ENCODE data around the gene ZSCAN2. TPM values are rescaled to one million over a fixed set of nuclear protein-coding genes. Genes with fewer than 3 reads are reported as not detected.

ZSCAN2 gene
- total RNA-seq, 1 donor from 2014 or later, result 14.9 TPM

- no peak for DNase-seq (ENCODE audit: low read depth in 2 of 2)
These were observed 2.6 kb upstream of the ZSCAN2 start for GRCh38 chr15:84598250-84598649.

- DNase-seq (ENCODE audit: low read depth in 2 of 2), result peak; percentile 78 to 81
These were observed 1.8 kb upstream of the ZSCAN2 start for GRCh38 chr15:84598993-84599392.

- DNase-seq (ENCODE audit: low read depth in 2 of 2), result no peak
These were observed 903 bp upstream of the ZSCAN2 start for GRCh38 chr15:84599906-84600305.

GRCh38 chr15:84600331-84600686, 500 bp upstream of the ZSCAN2 start:
- peak; percentile 86 to 89 for DNase-seq (ENCODE audit: low read depth in 2 of 2)

- no peak for DNase-seq (ENCODE audit: low read depth in 2 of 2)
These were observed 688 bp downstream of the ZSCAN2 start for GRCh38 chr15:84601555-84601838.

- DNase-seq (ENCODE audit: low read depth in 2 of 2), result no peak
These were observed 3.0 kb downstream of the ZSCAN2 start for GRCh38 chr15:84603630-84604379.

- DNase-seq (ENCODE audit: low read depth in 2 of 2), result no peak
These were observed 4.2 kb downstream of the ZSCAN2 start for GRCh38 chr15:84604826-84605553.

- DNase-seq (ENCODE audit: low read depth in 2 of 2), result no peak
These were observed 4.7 kb downstream of the ZSCAN2 start for GRCh38 chr15:84605554-84605882.

- peak in 1 of 2 donors; percentile 46 for DNase-seq (ENCODE audit: low read depth in 2 of 2)
These were observed 5.9 kb downstream of the ZSCAN2 start for GRCh38 chr15:84606653-84607120.

GRCh38 chr15:84608707-84609284, 8.0 kb downstream of the ZSCAN2 start:
- DNase-seq (ENCODE audit: low read depth in 2 of 2), result no peak

- no peak for DNase-seq (ENCODE audit: low read depth in 2 of 2)
These were observed 9.2 kb downstream of the ZSCAN2 start for GRCh38 chr15:84609818-84610525.

GRCh38 chr15:84611631-84612030, 10.8 kb downstream of the ZSCAN2 start:
- peak in 1 of 2 donors; percentile 68 for DNase-seq (ENCODE audit: low read depth in 2 of 2)

- peak in 1 of 2 donors; percentile 68 for DNase-seq (ENCODE audit: low read depth in 2 of 2)
These were observed 15.4 kb downstream of the ZSCAN2 start for GRCh38 chr15:84616235-84616634.

- DNase-seq (ENCODE audit: low read depth in 2 of 2), result no peak
These were observed 19.8 kb downstream of the ZSCAN2 start for GRCh38 chr15:84620626-84621025.

- DNase-seq (ENCODE audit: low read depth in 2 of 2), result no peak
These were observed 20.7 kb downstream of the ZSCAN2 start for GRCh38 chr15:84621358-84621979.

- DNase-seq (ENCODE audit: low read depth in 2 of 2), result no peak
These were observed 23.6 kb downstream of the ZSCAN2 start for GRCh38 chr15:84624359-84624758.

- DNase-seq (ENCODE audit: low read depth in 2 of 2), result no peak
These were observed 24.3 kb downstream of the ZSCAN2 start for GRCh38 chr15:84625123-84625522.

- no peak for DNase-seq (ENCODE audit: low read depth in 2 of 2)
These were observed 28.2 kb downstream of the ZSCAN2 start for GRCh38 chr15:84629033-84629432.

- DNase-seq (ENCODE audit: low read depth in 2 of 2), result peak in 1 of 2 donors; percentile 36
These were observed 31.0 kb downstream of the ZSCAN2 start for GRCh38 chr15:84631706-84632272.

GRCh38 chr15:84633311-84634227, 32.8 kb downstream of the ZSCAN2 start:
- DNase-seq (ENCODE audit: low read depth in 2 of 2), result peak; percentile 84 to 86

Measured in lung microvascular endothelial cell (primary cell).